NCI-H1694 (cell line): ENCODE results near the gene NMBR.
"Not testable (repeated sequence)": the region's sequence is repeated elsewhere in the genome, so short reads cannot be mapped to it uniquely, and the experiment has no call there.

ENCODE experiments used
- DNase-seq: peaks from one replicate; lab custom pipeline; 2025; lab: John Stamatoyannopoulos, UW

Gene NMBR

GRCh38 chr6:142155091-142155490 is 8.2 kb upstream of the NMBR start:
- no peak for DNase-seq

- DNase-seq = no peak
These were observed 7.4 kb upstream of the NMBR start for GRCh38 chr6:142154336-142154735.

GRCh38 chr6:142153196-142153595 is 6.3 kb upstream of the NMBR start:
- DNase-seq = no peak

- DNase-seq = no peak
These were observed 5.8 kb upstream of the NMBR start for GRCh38 chr6:142152746-142153145.

GRCh38 chr6:142141531-142141930 is 5.4 kb downstream of the NMBR start:
- DNase-seq = not testable (repeated sequence)

- no peak for DNase-seq
These were observed 8.0 kb downstream of the NMBR start for GRCh38 chr6:142138876-142139275.

- DNase-seq = no peak
These were observed 14.3 kb downstream of the NMBR start, which contains the start of gene GJE1 for GRCh38 chr6:142132625-142133024. GJE1 (plus strand) TSS chr6:142132925; CDS start chr6:142133159, 234 bp downstream.

- no peak for DNase-seq
These were observed 16.1 kb downstream of the NMBR start for GRCh38 chr6:142130814-142131213.

- no peak for DNase-seq
These were observed 25.6 kb downstream of the NMBR start for GRCh38 chr6:142121342-142121741.

GRCh38 chr6:142118925-142119324 is 28.0 kb downstream of the NMBR start:
- no peak for DNase-seq

- no peak for DNase-seq
These were observed 28.6 kb downstream of the NMBR start for GRCh38 chr6:142118328-142118727.

- no peak for DNase-seq
These were observed 29.6 kb downstream of the NMBR start for GRCh38 chr6:142117366-142117765.

- peak; percentile 78 for DNase-seq
These were observed 34.4 kb downstream of the NMBR start for GRCh38 chr6:142112451-142113061.

GRCh38 chr6:142110820-142111219 is 36.1 kb downstream of the NMBR start:
- DNase-seq = not testable (repeated sequence)

GRCh38 chr6:142104820-142105219 is 42.1 kb downstream of the NMBR start:
- not testable (repeated sequence) for DNase-seq

- DNase-seq = no peak
These were observed 58.1 kb downstream of the NMBR start for GRCh38 chr6:142088858-142089216.

- DNase-seq = no peak
These were observed 58.7 kb downstream of the NMBR start for GRCh38 chr6:142087950-142088857.

- no peak for DNase-seq
These were observed 67.8 kb downstream of the NMBR start for GRCh38 chr6:142079130-142079529.

GRCh38 chr6:142075516-142076101 is 71.3 kb downstream of the NMBR start:
- no peak for DNase-seq

GRCh38 chr6:142074516-142074915 is 72.4 kb downstream of the NMBR start:
- DNase-seq = no peak

- DNase-seq = no peak
These were observed 74.9 kb downstream of the NMBR start for GRCh38 chr6:142071981-142072380.

- no peak for DNase-seq
These were observed 78.5 kb downstream of the NMBR start for GRCh38 chr6:142068416-142068815.

GRCh38 chr6:142062861-142063260 is 84.1 kb downstream of the NMBR start:
- DNase-seq = not testable (repeated sequence)
